K562 (cell line): ENCODE data around the gene LRP1B. TPM values are rescaled to one million over a fixed set of nuclear protein-coding genes. Genes with fewer than 3 reads are reported as not detected.

Experiments used
- ATAC-seq: fragments of 200-7000 bp; cut with Tn5 transposase; 3 replicates; pipeline ENCODE4 v1.9.1; 2020; ENCODE audit warnings: moderate library complexity
- BruUV-seq: library from RNA; stranded (reverse); fragments of 400-500 nt; replicated peaks from 2 replicates; lab custom pipeline; 2021; lab: Mats Ljungman, UMichigan
- CTCF ChIA-PET: fragments of 300-600 bp; formaldehyde crosslinking; extraction: SDS; loops from one replicate; lab custom pipeline; 2021; ENCODE audit warnings: low intra/inter-chr PET ratio; lab: Yijun Ruan, JAX
- POLR2A ChIA-PET: fragments of 300-600, 350-650 bp; sonication (Branson Sonifier 250); formaldehyde crosslinking; extraction: SDS; loops from one replicate; lab custom pipeline; 2021; ENCODE audit warnings: antibody characterized with exemption, inconsistent platforms; lab: Yijun Ruan, JAX
- DNase-seq, 4 experiments: peaks; one replicate each; pipeline versions ENCODE4 v3.0.0 to v3.0.0-alpha.2; 2011 to 2018; ENCODE audit warnings: low spot score in 3 of 4, mixed read lengths in 3 of 4; ENCODE audit errors: extremely low read depth in 1 of 4
- FAIRE-seq: peaks from 2 replicates; lab custom pipeline; 2011; peaks lifted over from hg19 to GRCh38; lab: Jason Lieb, UNC
- H2AFZ ChIP-seq: 2 replicates; pipeline ENCODE4 v1.6.0; 2011; ENCODE audit warnings: low read depth, low read length, control low read depth, inconsistent platforms
- H3K27ac ChIP-seq: fragments of 200-600 bp; 3 replicates; pipeline ENCODE4 v1.8.0; 2011; ENCODE audit warnings: low read depth, mild to moderate bottlenecking, control low read depth, inconsistent platforms, low read length, moderate library complexity, mixed read lengths; ENCODE audit errors: extremely low read depth
- H3K27me3 ChIP-seq, 2 experiments: fragments of 300-600 bp in 1 of 2; 2 replicates in 1 of 2; 3 replicates in 1 of 2; pipeline versions ENCODE4 v1.6.0 to v1.8.0; 2011; ENCODE audit warnings: inconsistent platforms in 2 of 2, low read length in 2 of 2, mild to moderate bottlenecking in 1 of 2, mixed read lengths in 1 of 2, moderate library complexity in 1 of 2; ENCODE audit not compliant: control insufficient read depth in 2 of 2, insufficient read depth in 2 of 2
- H3K36me3 ChIP-seq: fragments of 300-600 bp; 3 replicates; pipeline ENCODE4 v1.8.0; 2011; ENCODE audit warnings: mild to moderate bottlenecking, low read length, inconsistent platforms; ENCODE audit not compliant: control insufficient read depth, insufficient read depth
- H3K4me1 ChIP-seq, 2 experiments: fragments of 200-600 bp in 1 of 2; replicated peaks in 1 of 2; 2 replicates in 1 of 2; 3 replicates in 1 of 2; pipeline versions ENCODE4 v1.5.1 to v1.8.0; 2011; ENCODE audit warnings: inconsistent platforms in 2 of 2, low read length in 2 of 2, mild to moderate bottlenecking in 1 of 2, mixed read lengths in 1 of 2, moderate library complexity in 1 of 2; ENCODE audit not compliant: control insufficient read depth in 2 of 2, insufficient read depth in 2 of 2
- H3K4me2 ChIP-seq: 2 replicates; pipeline ENCODE4 v1.6.1; 2011; ENCODE audit warnings: low read length, control low read depth, inconsistent platforms, mixed read lengths; ENCODE audit not compliant: insufficient read depth
- H3K4me3 ChIP-seq: fragments of 200-600 bp; sonication (generic), shearing (Covaris generic); 2 replicates; pipeline ENCODE4 v1.5.1; 2016; ENCODE audit warnings: control low read depth, inconsistent platforms
- H3K79me2 ChIP-seq: fragments of 200-600 bp; 3 replicates; pipeline ENCODE4 v1.8.0; 2011; ENCODE audit warnings: low read length, inconsistent platforms; ENCODE audit not compliant: control insufficient read depth, insufficient read depth
- H3K9ac ChIP-seq, 2 experiments: 2 replicates each; pipeline versions ENCODE4 v1.6.0 to v1.6.1; 2011; ENCODE audit warnings: low read depth in 2 of 2, low read length in 2 of 2, control low read depth in 1 of 2, inconsistent platforms in 1 of 2, mild to moderate bottlenecking in 1 of 2, mixed read lengths in 1 of 2; ENCODE audit not compliant: insufficient read depth in 1 of 2
- H3K9me1 ChIP-seq: one replicate; pipeline ENCODE4 v1.6.0; 2011; ENCODE audit warnings: inconsistent platforms, mild to moderate bottlenecking, low read length, moderate library complexity; ENCODE audit not compliant: control insufficient read depth, insufficient read depth
- H3K9me3 ChIP-seq: replicated peaks from 2 replicates; pipeline ENCODE4 v1.5.1; 2011; ENCODE audit warnings: low read depth, low read length, inconsistent platforms; ENCODE audit not compliant: control insufficient read depth, insufficient read depth
- H4K20me1 ChIP-seq: replicated peaks from 2 replicates; pipeline ENCODE4 v1.6.1; 2011; ENCODE audit warnings: low read length, inconsistent platforms, mixed read lengths; ENCODE audit not compliant: control insufficient read depth, insufficient read depth
- ATF7 ChIP-seq: fragments of 450-650 bp; IDR thresholded peaks from 2 replicates; pipeline ENCODE4 v1.7.1; 2014; ENCODE audit warnings: mild to moderate bottlenecking, moderate library complexity
- CCNT2 ChIP-seq: IDR thresholded peaks from 2 replicates; pipeline ENCODE4 v1.6.1; 2011; ENCODE audit warnings: borderline replicate concordance, low read depth, mild to moderate bottlenecking, moderate library complexity, mixed read lengths, low read length; ENCODE audit not compliant: insufficient read length; ENCODE audit errors: extremely low read depth
- MEIS2 ChIP-seq: fragments of 450-650 bp; IDR thresholded peaks from 2 replicates; pipeline ENCODE4 v1.6.1; 2014; ENCODE audit warnings: mild to moderate bottlenecking; ENCODE audit not compliant: partially characterized antibody
- RFX5 ChIP-seq: IDR thresholded peaks from 2 replicates; pipeline ENCODE4 v1.6.1; 2011; ENCODE audit warnings: low read depth, mild to moderate bottlenecking, improper control_type of control experiment, low read length
- ZNF318 ChIP-seq, 2 experiments: fragments of 450-650 bp; IDR thresholded peaks; 2 replicates each; pipeline ENCODE4 v1.6.1; 2016; ENCODE audit warnings: mild to moderate bottlenecking in 2 of 2, borderline replicate concordance in 1 of 2, low read depth in 1 of 2, moderate library complexity in 1 of 2
- WGBS: fragments of 100-300 bp; shearing (Covaris generic); methylation state at CpG from one replicate; pipeline ENCODE4 v1.1.6; 2016; ENCODE audit warnings: low coverage, mixed read lengths; ENCODE audit not compliant: insufficient coverage; ENCODE audit errors: missing lambda C conversion rate; 5-methylcytosine and 5-hydroxymethylcytosine counted together
- in situ Hi-C: fragments of 300-500 bp; cut with MboI; formaldehyde crosslinking; loops from 4 replicates; pipeline ENCODE4 v1.15.0; 2018; ENCODE audit warnings: inconsistent platforms, mixed read lengths
- intact Hi-C: fragments of 100-400 bp; cut with micrococcal nuclease; formaldehyde crosslinking; loops from 2 replicates; pipeline ENCODE4 v1.14.2; 2022
- polyA plus RNA-seq, 8 experiments: library from polyadenylated mRNA; depleted of rRNA in 4 of 8; stranded (reverse) in 5 of 8; unstranded in 3 of 8; fragments of >200 nt; fragmentation: Nextera tagmentation in 2 of 8; fragmentation: Illumina TruSeq in 1 of 8; extraction: Ambion mirVana in 2 of 8; extraction: Trizol in 1 of 8; gene quantifications; 2 replicates each; pipeline versions ENCODE4 v1.2.1 to v1.2.3, GENCODE V29; 2011 to 2014; ENCODE audit warnings: inconsistent platforms in 1 of 8, missing spikeins in 1 of 8
- total RNA-seq, 7 experiments: library from RNA; depleted of rRNA in 6 of 7; stranded (reverse); fragments of >200 nt in 6 of 7; fragmentation: Illumina TruSeq in 2 of 7; extraction: Trizol in 2 of 7; gene quantifications; 2 replicates each; pipeline versions ENCODE4 v1.2.1 to v1.2.3, GENCODE V29; 2011 to 2021; ENCODE audit warnings: low replicate concordance in 1 of 7

Gene LRP1B
- total and polyA plus RNA-seq, 9 of the 15 experiments (the other 6 are each of a cell fraction or from before 2014, with no cell fraction given) = not detected

- no peak for TF ChIP-seq RFX5
- TF ChIP-seq ZNF318 (IDR thresholded peaks at IDR 0.05; ENCODE audit: borderline replicate concordance in 1 of 2, low read depth in 1 of 2) = no peak
- no peak for TF ChIP-seq ATF7
- no peak for TF ChIP-seq CCNT2
- no peak for TF ChIP-seq MEIS2
- FAIRE-seq = no peak
Observed at GRCh38 chr2:140187086-140187485, 1943.7 kb downstream of the LRP1B start.

More at GRCh38 chr2:140187086-140187485, 1943.7 kb downstream of the LRP1B start:
- H3K4me1 ChIP-seq = no peaks in the 10 kb centered on the region
- no peaks in the 10 kb centered on the region for H3K27me3 ChIP-seq
- no peak overlapping the region for H2AFZ ChIP-seq
- WGBS = 0% methylated on average over 4 of the region's 4 CpGs
- DNase-seq (no peak), ATAC-seq (no peak)
- no peaks in the 10 kb centered on the region for H3K79me2 ChIP-seq
- no peak overlapping the region for H3K9ac ChIP-seq
- BruUV-seq = no TSS peak
- ChIA-PET CTCF (no interaction called here), POLR2A (no interaction called here)
- no peaks in the 10 kb centered on the region for H3K9me3 ChIP-seq
- in situ Hi-C loops (no loop called here), intact Hi-C loops (no loop called here)
- no peak overlapping the region for H3K4me2 ChIP-seq
- no peak overlapping the region for H3K4me3 ChIP-seq
- no peaks in the 10 kb centered on the region for H3K36me3 ChIP-seq
- H3K27ac ChIP-seq = no peak overlapping the region
- no peaks in the 10 kb centered on the region for H4K20me1 ChIP-seq
- H3K9me1 ChIP-seq = no peaks in the 10 kb centered on the region
